Stimulated activated CD8-positive, alpha-beta memory T cell treated with anti-CD3 and anti-CD28 coated beads, Interleukin-4, amount 100 ng/mL, for 4 hours (primary cell): ENCODE results near the gene SLC16A7.
"Not testable (repeated sequence)": the region's sequence is repeated elsewhere in the genome, so short reads cannot be mapped to it uniquely, and the experiment has no call there.

ENCODE experiments used
- DNase-seq, 2 donors: peaks; one replicate each; pipeline ENCODE4 v3.0.0-alpha.2; 2020; ENCODE audit warnings: low read depth in 2 of 2, low spot score in 1 of 2

The SLC16A7 gene

DNA sequence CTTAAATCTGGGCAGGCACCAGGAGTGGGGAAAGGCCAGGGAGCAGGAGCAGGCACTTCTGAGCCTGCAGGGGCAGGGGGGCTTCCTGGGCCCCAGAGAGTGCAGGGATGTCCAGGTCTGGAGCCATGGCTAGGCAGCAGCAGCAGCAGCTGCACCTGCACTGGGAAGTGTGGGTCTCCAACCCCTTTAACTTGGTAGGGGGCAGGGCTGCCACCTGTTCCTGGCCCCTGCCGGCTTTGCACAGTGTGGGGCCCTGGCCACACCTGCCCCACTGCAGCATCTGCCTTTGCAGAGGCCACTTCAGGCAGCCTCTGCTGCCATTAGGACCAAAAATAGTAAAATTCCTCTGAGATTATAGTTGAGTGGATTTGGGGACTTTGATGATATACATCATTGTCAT lies 138.5 kb downstream of the SLC16A7 start:
- no peak for DNase-seq

- no peak for DNase-seq
Observed at GRCh38 chr12:59735231-59735630, 139.4 kb downstream of the SLC16A7 start.

DNA sequence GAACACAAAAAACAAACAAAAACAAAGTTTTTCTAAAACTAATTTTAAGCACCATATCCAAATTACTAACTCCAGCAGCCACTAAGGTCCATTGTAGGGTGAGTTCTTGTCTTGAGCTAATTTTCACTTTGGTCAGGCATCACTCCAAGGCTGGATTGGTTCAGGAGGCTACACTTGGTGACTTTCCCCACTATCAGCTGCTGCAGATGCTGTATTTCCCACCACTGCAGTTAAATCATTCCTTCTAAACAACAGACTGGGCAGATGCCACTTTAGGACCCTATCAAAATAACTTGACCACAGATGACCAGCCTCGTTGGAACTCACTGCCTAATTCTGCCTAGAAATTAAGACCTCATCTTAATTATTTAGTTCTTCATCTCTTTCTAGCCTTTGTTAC lies 140.5 kb downstream of the SLC16A7 start:
- DNase-seq, result no peak

DNA sequence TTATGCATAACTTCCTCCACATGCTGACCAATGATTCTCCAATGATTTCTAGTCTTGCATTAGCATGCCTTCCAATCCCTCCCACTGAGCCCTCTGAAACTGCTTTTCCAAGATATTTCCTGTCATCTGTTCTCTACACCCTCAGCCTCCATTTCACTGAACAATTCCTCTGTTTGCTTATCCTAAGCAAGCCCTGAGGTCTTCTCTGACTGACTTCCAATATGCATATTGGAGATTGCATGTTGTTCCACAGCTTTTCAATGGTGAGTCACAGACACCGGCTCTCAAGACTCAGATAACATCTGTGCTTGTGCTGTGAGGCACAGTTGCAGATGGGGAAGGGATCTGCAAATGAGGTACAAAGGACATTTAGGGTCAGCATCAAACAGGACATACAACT lies 141.0 kb downstream of the SLC16A7 start:
- no peak for DNase-seq

GRCh38 chr12:59737725-59738463 lies 142.1 kb downstream of the SLC16A7 start:
- no peak for DNase-seq

DNA sequence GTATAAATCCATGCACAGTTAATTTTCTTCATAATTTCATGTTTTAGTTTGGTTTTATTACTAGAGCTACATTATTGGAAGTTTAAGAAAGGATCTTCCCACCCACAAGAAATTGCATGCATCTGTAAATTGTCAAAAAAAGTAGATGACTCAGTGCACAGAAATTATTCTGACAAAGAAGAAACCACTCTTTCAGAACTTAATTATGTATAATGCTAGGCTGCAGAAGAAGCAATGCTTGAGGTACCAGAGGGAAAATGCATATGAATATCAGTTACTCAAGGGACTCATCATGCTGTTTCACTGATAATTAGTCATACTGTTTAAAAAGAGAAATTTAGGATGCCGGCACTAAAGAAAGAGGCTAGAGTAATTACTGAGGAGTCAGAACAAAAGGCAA lies 147.0 kb downstream of the SLC16A7 start:
- DNase-seq, result no peak

DNA sequence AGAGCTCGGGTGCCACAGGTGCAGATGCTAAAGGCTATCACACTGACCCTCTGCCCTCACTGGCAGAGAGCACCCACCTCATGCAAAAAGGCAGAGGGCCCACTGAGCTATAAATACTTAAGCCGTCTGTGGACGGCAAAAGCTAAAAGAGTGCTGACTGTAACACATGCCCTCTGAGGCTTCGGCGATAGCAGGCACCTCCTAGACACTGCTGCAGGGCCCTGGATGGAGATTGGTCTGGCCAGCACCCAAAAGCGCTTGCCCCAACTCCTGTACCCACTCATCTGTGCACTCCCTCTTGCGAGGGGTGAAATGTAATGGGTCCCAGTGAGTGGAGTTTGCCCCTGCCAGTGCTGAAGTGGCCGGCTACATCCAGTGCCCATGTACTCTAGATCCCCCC lies 148.7 kb downstream of the SLC16A7 start:
- no peak for DNase-seq

- DNase-seq, result not testable (repeated sequence)
Observed at GRCh38 chr12:59751091-59751490, 155.3 kb downstream of the SLC16A7 start.

- no peak for DNase-seq
Observed at GRCh38 chr12:59761542-59761941, 165.7 kb downstream of the SLC16A7 start.

DNA sequence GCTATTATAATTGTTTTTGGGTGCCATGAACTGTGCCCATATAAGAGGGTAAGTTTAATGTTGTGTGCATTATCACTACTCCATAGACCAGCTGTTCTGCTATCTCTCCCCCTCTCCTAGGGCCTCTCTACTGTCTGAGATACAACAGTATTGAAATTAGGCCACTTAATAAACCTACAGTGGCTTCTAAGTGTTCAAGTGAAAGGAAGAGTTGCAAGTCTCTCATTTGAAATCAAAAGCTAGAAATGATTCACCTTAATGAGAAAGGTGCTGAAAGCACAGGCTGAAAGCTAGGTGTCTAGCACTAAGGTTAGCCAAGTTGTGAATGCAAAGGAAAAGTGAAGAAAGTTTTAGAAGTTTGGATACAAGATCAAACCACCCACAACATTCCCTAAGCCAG lies 168.0 kb downstream of the SLC16A7 start:
- no peak for DNase-seq

DNA sequence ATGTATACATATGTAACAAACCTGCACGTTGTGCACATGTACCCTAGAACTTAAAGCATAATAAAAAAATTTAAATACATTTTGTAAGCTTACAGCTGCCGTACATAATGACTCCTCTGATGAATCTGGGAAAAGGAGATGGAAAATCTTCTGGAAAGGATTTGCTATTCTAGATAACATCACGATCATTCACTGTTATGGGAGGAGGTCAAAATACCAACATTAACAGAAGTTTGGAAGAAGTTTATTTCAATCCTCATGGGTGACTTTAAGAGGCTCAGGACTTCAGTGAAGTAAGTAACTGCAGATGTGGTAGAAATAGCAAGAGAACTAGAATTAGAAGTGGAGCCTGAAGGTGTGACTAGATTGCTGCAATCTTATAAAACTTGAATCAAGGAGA lies 172.2 kb downstream of the SLC16A7 start:
- no peak for DNase-seq

- DNase-seq, result no peak
Observed at GRCh38 chr12:59780605-59781135, 184.8 kb downstream of the SLC16A7 start.

- DNase-seq, result no peak
Observed at GRCh38 chr12:59787610-59788009, 191.8 kb downstream of the SLC16A7 start.

- DNase-seq, result no peak
Observed at GRCh38 chr12:59792647-59793046, 196.8 kb downstream of the SLC16A7 start.

GRCh38 chr12:59803735-59804134 lies 207.9 kb downstream of the SLC16A7 start:
- DNase-seq, result no peak

- no peak for DNase-seq
Observed at GRCh38 chr12:59808317-59808910, 212.6 kb downstream of the SLC16A7 start.

DNA sequence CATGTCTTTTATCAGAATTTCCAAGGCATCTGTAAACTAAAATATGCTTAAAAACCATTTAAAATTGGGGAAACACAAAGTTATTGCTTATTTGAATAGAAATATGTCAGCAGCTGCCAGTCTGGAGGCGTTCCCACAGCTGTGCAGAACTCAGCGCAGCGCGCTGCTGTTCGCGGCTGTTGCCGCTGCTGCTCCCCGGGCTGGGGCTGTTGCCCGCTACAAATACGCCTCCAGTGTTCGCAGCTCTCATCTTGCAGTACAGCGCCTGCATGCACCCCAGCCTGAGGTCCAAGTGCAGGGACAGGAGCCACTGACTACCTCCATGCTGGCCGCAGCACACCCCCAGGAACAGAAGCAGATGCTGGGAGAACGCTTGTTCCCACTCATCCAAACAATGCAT lies 216.2 kb downstream of the SLC16A7 start:
- no peak for DNase-seq

- no peak for DNase-seq
Observed at GRCh38 chr12:59812716-59813115, 216.9 kb downstream of the SLC16A7 start.

GRCh38 chr12:59820594-59821011 lies 224.8 kb downstream of the SLC16A7 start:
- DNase-seq, result no peak

DNA sequence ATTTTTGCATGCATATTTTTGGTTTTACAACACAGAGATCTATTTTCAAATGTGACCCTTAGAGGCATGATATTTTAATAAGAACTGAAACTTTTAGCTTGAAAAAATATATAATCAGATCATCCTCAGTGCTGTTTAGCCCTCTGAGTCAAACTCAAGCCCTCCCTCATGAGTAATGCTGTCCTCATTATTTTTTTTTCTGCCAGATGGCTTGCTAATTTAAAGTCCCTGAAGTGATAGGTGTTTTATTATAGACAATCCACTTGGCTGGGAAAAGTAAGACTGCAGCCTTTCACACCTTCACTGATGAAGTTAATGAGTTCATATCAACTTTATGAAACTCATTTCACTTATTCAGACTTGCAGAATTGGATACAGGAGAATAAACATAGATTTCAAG lies 227.7 kb downstream of the SLC16A7 start:
- DNase-seq, result no peak

DNA sequence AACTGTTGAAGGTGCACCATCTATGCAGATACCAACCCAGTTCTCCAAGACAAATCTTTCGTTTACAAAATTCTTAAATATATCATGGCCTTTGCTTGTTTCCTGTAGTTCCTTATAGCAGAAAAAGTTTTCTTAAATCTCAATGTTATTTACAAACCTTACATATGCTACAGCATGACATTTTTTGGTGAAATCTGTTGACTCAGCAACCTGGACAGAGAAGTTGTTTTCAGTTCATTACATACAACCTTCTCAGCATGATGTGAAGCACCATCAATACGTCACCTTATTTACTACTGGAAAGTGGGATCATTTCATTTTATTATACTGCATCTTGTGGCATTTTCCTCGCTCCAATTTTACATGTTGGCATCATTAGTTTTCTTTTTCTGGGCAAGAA lies 231.9 kb downstream of the SLC16A7 start:
- no peak for DNase-seq

GRCh38 chr12:59828521-59828920 lies 232.7 kb downstream of the SLC16A7 start:
- DNase-seq, result no peak

DNA sequence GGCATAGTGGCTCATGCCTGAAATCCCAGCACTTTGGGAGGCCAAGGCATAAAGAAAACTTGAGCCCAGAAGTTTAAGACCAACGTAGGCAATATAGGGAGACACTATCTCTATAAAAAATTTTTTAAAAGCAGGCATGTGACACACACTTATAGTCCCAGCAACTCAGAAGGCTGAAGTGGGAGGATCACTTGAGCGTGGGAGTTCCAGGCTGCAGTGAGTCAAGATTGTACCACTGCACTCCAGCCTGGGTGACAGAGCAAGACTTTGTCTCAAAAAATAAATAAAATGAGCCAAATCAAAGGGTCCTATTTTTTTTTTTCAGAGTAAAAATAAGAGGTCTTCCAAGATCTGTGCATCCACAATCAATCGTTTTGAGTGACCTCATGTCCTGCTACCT lies 237.6 kb downstream of the SLC16A7 start:
- DNase-seq, result no peak
